H1 (cell line): Measurements from ENCODE around the gene BCAS1. TPM values are rescaled to one million over a fixed set of nuclear protein-coding genes. Genes with fewer than 3 reads are reported as not detected.

Source experiments
- CTCF ChIA-PET: fragments of 300-600 bp; sonication (Branson Sonifier 250); formaldehyde crosslinking; loops from one replicate; lab custom pipeline; 2021; ENCODE audit not compliant: partially characterized antibody; lab: Charles Lee
- POLR2A ChIA-PET: fragments of 300-600 bp; sonication (Branson Sonifier 250); formaldehyde crosslinking; loops from one replicate; lab custom pipeline; 2021; ENCODE audit warnings: inconsistent platforms; ENCODE audit not compliant: partially characterized antibody; lab: Charles Lee
- DNase-seq, 2 experiments: peaks; one replicate each; pipeline versions ENCODE4 v3.0.0 to v3.0.0-alpha.2; 2010 to 2022; ENCODE audit warnings: low spot score in 2 of 2, low read depth in 1 of 2, mixed read lengths in 1 of 2
- FAIRE-seq: peaks from 2 replicates; lab custom pipeline; 2011; peaks lifted over from hg19 to GRCh38; lab: Jason Lieb, UNC
- H2AFZ ChIP-seq: 2 replicates; pipeline ENCODE4 v1.8.1; 2012; ENCODE audit warnings: low read length, inconsistent platforms
- H2AK5ac ChIP-seq: 2 replicates; pipeline ENCODE4 v1.6.1; 2013; ENCODE audit warnings: low read depth, low read length
- H2BK120ac ChIP-seq: replicated peaks from 2 replicates; pipeline ENCODE3; 2013; ENCODE audit warnings: low read depth, low read length, inconsistent platforms
- H2BK12ac ChIP-seq: 2 replicates; pipeline ENCODE4 v1.6.1; 2013; ENCODE audit warnings: low read depth, low read length
- H2BK15ac ChIP-seq: 2 replicates; pipeline ENCODE4 v1.6.1; 2013; ENCODE audit warnings: low read length
- H2BK20ac ChIP-seq: 2 replicates; pipeline ENCODE4 v1.6.1; 2013; ENCODE audit warnings: low read length
- H2BK5ac ChIP-seq: 2 replicates; pipeline ENCODE4 v1.6.1; 2013; ENCODE audit warnings: low read depth, low read length
- H3K14ac ChIP-seq: 2 replicates; pipeline ENCODE4 v1.6.1; 2013; ENCODE audit warnings: inconsistent platforms; ENCODE audit not compliant: insufficient read length
- H3K18ac ChIP-seq: 2 replicates; pipeline ENCODE4 v1.6.1; 2013; ENCODE audit warnings: low read length; ENCODE audit errors: extremely low read depth
- H3K23ac ChIP-seq: 2 replicates; pipeline ENCODE4 v1.6.1; 2013; ENCODE audit warnings: inconsistent platforms; ENCODE audit not compliant: insufficient read length
- H3K23me2 ChIP-seq: 2 replicates; pipeline ENCODE4 v1.6.1; 2013; ENCODE audit warnings: low read depth, low read length
- H3K27ac ChIP-seq: 2 replicates; pipeline ENCODE4 v1.6.1; 2011; ENCODE audit warnings: low read depth, low read length, inconsistent platforms
- H3K27me3 ChIP-seq, 4 experiments: replicated peaks in 1 of 4; 1 replicate in 1 of 4; 2 replicates in 3 of 4; pipeline versions ENCODE4 v1.6.1 to v1.8.1; 2011 to 2013; ENCODE audit warnings: low read length in 3 of 4, mild to moderate bottlenecking in 3 of 4, inconsistent platforms in 2 of 4, mixed read lengths in 2 of 4, moderate library complexity in 1 of 4; ENCODE audit not compliant: control insufficient read depth in 3 of 4, insufficient read depth in 3 of 4; ENCODE audit errors: extremely low read depth in 1 of 4
- H3K36me3 ChIP-seq, 4 experiments: 2 replicates each; pipeline versions ENCODE4 v1.6.1 to v1.8.1; 2011 to 2013; ENCODE audit warnings: mild to moderate bottlenecking in 4 of 4, low read length in 3 of 4, moderate library complexity in 2 of 4, control low read depth in 1 of 4, inconsistent platforms in 1 of 4; ENCODE audit not compliant: insufficient read depth in 4 of 4, control insufficient read depth in 2 of 4
- H3K4ac ChIP-seq: replicated peaks from 2 replicates; pipeline ENCODE3; 2013; ENCODE audit warnings: low read length, low read depth, mixed read lengths, inconsistent platforms; ENCODE audit not compliant: insufficient read length
- H3K4me1 ChIP-seq, 4 experiments: replicated peaks in 1 of 4; 1 replicate in 1 of 4; 2 replicates in 3 of 4; pipeline versions ENCODE4 v1.6.1 to v1.8.1; 2011 to 2013; ENCODE audit warnings: low read length in 3 of 4, inconsistent platforms in 2 of 4, mixed read lengths in 1 of 4; ENCODE audit not compliant: insufficient read depth in 4 of 4, control insufficient read depth in 3 of 4
- H3K4me2 ChIP-seq, 2 experiments: 2 replicates each; pipeline versions ENCODE4 v1.6.1 to v1.8.1; 2011 to 2013; ENCODE audit warnings: low read depth in 2 of 2, low read length in 2 of 2, control low read depth in 1 of 2, inconsistent platforms in 1 of 2, mild to moderate bottlenecking in 1 of 2; ENCODE audit not compliant: insufficient read depth in 1 of 2
- H3K4me3 ChIP-seq, 4 experiments: fragments of 200-600, 300-600 bp in 1 of 4; sonication (generic), shearing (Covaris generic), sonication (Bioruptor Twin) in 1 of 4; 2 replicates each; pipeline versions ENCODE4 v1.5.1 to v1.8.1; 2011 to 2016; ENCODE audit warnings: low read length in 4 of 4, low read depth in 3 of 4, control low read depth in 2 of 4, inconsistent platforms in 2 of 4, mild to moderate bottlenecking in 2 of 4, mixed read lengths in 1 of 4, moderate library complexity in 1 of 4; ENCODE audit not compliant: insufficient read depth in 2 of 4; ENCODE audit errors: extremely low read depth in 1 of 4
- H3K56ac ChIP-seq: replicated peaks from 2 replicates; pipeline ENCODE3; 2013; ENCODE audit warnings: low read depth, mild to moderate bottlenecking, mixed read lengths, low read length, inconsistent platforms; ENCODE audit not compliant: insufficient read length
- H3K79me1 ChIP-seq: 2 replicates; pipeline ENCODE4 v1.6.1; 2013; ENCODE audit warnings: low read depth, low read length, control low read depth
- H3K79me2 ChIP-seq, 2 experiments: 2 replicates each; pipeline versions ENCODE4 v1.6.1 to v1.8.1; 2012 to 2013; ENCODE audit warnings: low read length in 2 of 2, mild to moderate bottlenecking in 2 of 2, inconsistent platforms in 1 of 2; ENCODE audit not compliant: insufficient read depth in 2 of 2, control insufficient read depth in 1 of 2
- H3K9ac ChIP-seq, 4 experiments: replicated peaks in 1 of 4; 1 replicate in 1 of 4; 2 replicates in 3 of 4; pipeline versions ENCODE4 v1.6.1 to v1.8.1; 2011 to 2013; ENCODE audit warnings: low read depth in 3 of 4, low read length in 3 of 4, control low read depth in 2 of 4, mild to moderate bottlenecking in 2 of 4, moderate library complexity in 2 of 4, inconsistent platforms in 1 of 4; ENCODE audit errors: extremely low read depth in 1 of 4
- H3K9me3 ChIP-seq, 2 experiments: 2 replicates each; pipeline versions ENCODE4 v1.6.1 to v1.8.1; 2012 to 2013; ENCODE audit warnings: mild to moderate bottlenecking in 2 of 2, moderate library complexity in 2 of 2, control low read depth in 1 of 2, inconsistent platforms in 1 of 2, low read depth in 1 of 2, low read length in 1 of 2, mixed read lengths in 1 of 2; ENCODE audit not compliant: insufficient read depth in 2 of 2
- H4K20me1 ChIP-seq, 2 experiments: replicated peaks in 1 of 2; 2 replicates each; pipeline versions ENCODE3 to v1.8.1; 2011 to 2013; ENCODE audit warnings: inconsistent platforms in 2 of 2, low read length in 2 of 2, mild to moderate bottlenecking in 1 of 2; ENCODE audit not compliant: insufficient read depth in 2 of 2, control insufficient read depth in 1 of 2
- H4K5ac ChIP-seq: 2 replicates; pipeline ENCODE4 v1.6.1; 2013; ENCODE audit warnings: low read length, low read depth, mixed read lengths, inconsistent platforms; ENCODE audit not compliant: insufficient read length
- H4K8ac ChIP-seq: 2 replicates; pipeline ENCODE4 v1.8.0; 2013; ENCODE audit warnings: mild to moderate bottlenecking, moderate library complexity, low read length, inconsistent platforms; ENCODE audit not compliant: insufficient read depth; ENCODE audit errors: extremely low read depth
- H4K91ac ChIP-seq: replicated peaks from 2 replicates; pipeline ENCODE3; 2013; ENCODE audit warnings: low read length, mixed read lengths, inconsistent platforms; ENCODE audit not compliant: insufficient read length
- WGBS, 2 experiments: shearing (Covaris generic) in 1 of 2; methylation state at CpG; one replicate each; pipeline versions ENCODE4 v1.1.6 to v1.1.7; 2013 to 2015; ENCODE audit warnings: low lambda C conversion rate in 2 of 2, mixed read lengths in 2 of 2, inconsistent platforms in 1 of 2, low coverage in 1 of 2, missing lambda C conversion rate in 1 of 2; ENCODE audit not compliant: insufficient replicate concordance in 2 of 2, insufficient coverage in 1 of 2, insufficient read length in 1 of 2; ENCODE audit errors: extremely low coverage in 1 of 2, missing lambda C conversion rate in 1 of 2; 5-methylcytosine and 5-hydroxymethylcytosine counted together
- polyA plus RNA-seq, 7 experiments: library from polyadenylated mRNA; depleted of rRNA in 3 of 7; stranded (reverse) in 5 of 7; unstranded in 2 of 7; fragments of >200 nt in 5 of 7; fragments of 200-250 nt in 2 of 7; gene quantifications; 1 replicate in 5 of 7; 2 replicates in 1 of 7; 4 replicates in 1 of 7; pipeline versions ENCODE4 v1.2.1 to v1.2.3, GENCODE V29; 2011 to 2013; ENCODE audit warnings: missing spikeins in 2 of 7, mixed read lengths in 2 of 7
- total RNA-seq: library from RNA; stranded (reverse); fragmentation: NEBNext Ultra II Directional; extraction: Animal tissue kit (Norgen Biotek cat#: 25700); gene quantifications from 2 replicates; pipeline ENCODE4 v1.2.1, GENCODE V29; 2021

Gene BCAS1
- total and polyA plus RNA-seq, 2 of the 8 experiments (the other 6 are each of a cell fraction or from before 2014, with no cell fraction given): 0.06 to 0.19 TPM

DNA sequence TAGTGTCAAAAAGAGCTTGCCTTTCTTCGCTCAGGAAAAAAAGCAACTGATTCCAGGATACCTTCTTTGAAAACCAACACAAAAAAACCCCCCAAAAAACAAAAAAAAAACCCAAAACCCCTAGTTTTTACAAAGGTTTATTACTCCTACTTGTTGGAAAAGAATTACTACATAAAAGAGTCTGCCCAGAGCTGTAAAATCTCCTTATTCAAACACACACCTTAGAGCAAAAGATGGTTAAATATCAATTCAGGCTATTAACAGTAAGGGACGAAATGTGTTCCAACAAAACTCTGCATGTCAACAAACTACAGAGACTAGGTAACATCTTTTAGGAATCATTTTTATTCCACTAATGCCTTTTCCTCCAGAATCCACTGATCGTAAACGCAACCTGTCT lies 42.7 kb downstream of the BCAS1 start:
- no peak overlapping the region for H3K4me3 ChIP-seq
- no peaks in the 10 kb centered on the region for H3K23me2 ChIP-seq
- no peaks in the 10 kb centered on the region for H3K79me1 ChIP-seq
- H3K18ac ChIP-seq: no peak overlapping the region
- H3K79me2 ChIP-seq: no peaks in the 10 kb centered on the region
- no peak overlapping the region for H2BK12ac ChIP-seq
- no peak for FAIRE-seq
- H2BK5ac ChIP-seq: no peak overlapping the region
- H3K27ac ChIP-seq: no peak overlapping the region
- H3K4me1 ChIP-seq: peaks cover 0 to 2% (median 0%) of the 10 kb centered on the region in 4 experiments; a peak in 2 of 7 replicates
- H2BK20ac ChIP-seq: no peak overlapping the region
- 71% methylated on average over 4 of the region's 4 CpGs; no CpG with 5 or more reads in 1 of the 2 experiments for WGBS, 2 experiments
- no peak overlapping the region for H2AK5ac ChIP-seq
- ChIA-PET POLR2A (no interaction called here), CTCF (interaction anchor here (1.0 to 1.2 kb wide), 2 partner anchors 10 to 37 kb away, joined by 3 to 5 read pairs; no protein-coding TSS in a partner anchor)
- H3K56ac ChIP-seq: no peak overlapping the region
- H3K9ac ChIP-seq: no peak overlapping the region
- no peak overlapping the region for H4K8ac ChIP-seq
- H2BK15ac ChIP-seq: no peak overlapping the region
- no peak for DNase-seq
- no peak overlapping the region for H4K5ac ChIP-seq
- H3K23ac ChIP-seq: no peak overlapping the region
- H3K4me2 ChIP-seq: no peak overlapping the region
- H2AFZ ChIP-seq: no peak overlapping the region
- no peaks in the 10 kb centered on the region for H3K9me3 ChIP-seq
- H3K4ac ChIP-seq: no peak overlapping the region
- no peak overlapping the region for H3K14ac ChIP-seq
- no peak overlapping the region for H4K91ac ChIP-seq
- H3K36me3 ChIP-seq: no peaks in the 10 kb centered on the region
- H3K27me3 ChIP-seq: no peaks in the 10 kb centered on the region
- H4K20me1 ChIP-seq: no peaks in the 10 kb centered on the region
- H2BK120ac ChIP-seq: no peak overlapping the region
